Fibroblast of lung (primary cell): ENCODE results near the gene NUDT4.
"Not testable (repeated sequence)": the region's sequence is repeated elsewhere in the genome, so short reads cannot be mapped to it uniquely, and the experiment has no call there.

Experiments
- EZH2 ChIP-seq: IDR thresholded peaks from 2 replicates; pipeline ENCODE4 v1.5.1; 2012; ENCODE audit warnings: low read length, control low read depth, mild to moderate bottlenecking; ENCODE audit errors: missing control alignments
- TF ChIP-seq, protein P1 (sequence below), 2 donors: IDR thresholded peaks in 1 of 2; conservative IDR thresholded peaks in 1 of 2; 1 replicate in 1 of 2; 2 replicates in 1 of 2; pipeline ENCODE4 v1.5.1; 2011 to 2012; ENCODE audit warnings: low read length in 2 of 2, control low read depth in 1 of 2, inconsistent platforms in 1 of 2, low read depth in 1 of 2, mild to moderate bottlenecking in 1 of 2

GRCh38 chr12:93411060-93411459 is 33.3 kb downstream of the NUDT4 start:
- not testable (repeated sequence) for TF ChIP-seq EZH2
- TF ChIP-seq, protein P1, sequence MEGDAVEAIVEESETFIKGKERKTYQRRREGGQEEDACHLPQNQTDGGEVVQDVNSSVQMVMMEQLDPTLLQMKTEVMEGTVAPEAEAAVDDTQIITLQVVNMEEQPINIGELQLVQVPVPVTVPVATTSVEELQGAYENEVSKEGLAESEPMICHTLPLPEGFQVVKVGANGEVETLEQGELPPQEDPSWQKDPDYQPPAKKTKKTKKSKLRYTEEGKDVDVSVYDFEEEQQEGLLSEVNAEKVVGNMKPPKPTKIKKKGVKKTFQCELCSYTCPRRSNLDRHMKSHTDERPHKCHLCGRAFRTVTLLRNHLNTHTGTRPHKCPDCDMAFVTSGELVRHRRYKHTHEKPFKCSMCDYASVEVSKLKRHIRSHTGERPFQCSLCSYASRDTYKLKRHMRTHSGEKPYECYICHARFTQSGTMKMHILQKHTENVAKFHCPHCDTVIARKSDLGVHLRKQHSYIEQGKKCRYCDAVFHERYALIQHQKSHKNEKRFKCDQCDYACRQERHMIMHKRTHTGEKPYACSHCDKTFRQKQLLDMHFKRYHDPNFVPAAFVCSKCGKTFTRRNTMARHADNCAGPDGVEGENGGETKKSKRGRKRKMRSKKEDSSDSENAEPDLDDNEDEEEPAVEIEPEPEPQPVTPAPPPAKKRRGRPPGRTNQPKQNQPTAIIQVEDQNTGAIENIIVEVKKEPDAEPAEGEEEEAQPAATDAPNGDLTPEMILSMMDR (conservative IDR thresholded peaks at IDR 0.05 in 1 of 2, IDR thresholded peaks at IDR 0.05 in 1 of 2; ENCODE audit: low read depth in 1 of 2, low read length in 2 of 2): not testable (repeated sequence)
